Ovary (tissue), 9 donors: ENCODE measurements around the gene GNRHR. TPM values are rescaled to one million over a fixed set of nuclear protein-coding genes. Genes with fewer than 3 reads are reported as not detected.

ENCODE experiments used
- DNase-seq, 5 donors: peaks; one replicate each; pipeline ENCODE4 v3.0.0-alpha.2; 2019 to 2020
- H3K27ac ChIP-seq, 2 donors: fragments of 200-600 bp; one replicate each; pipeline versions ENCODE4 v1.5.1 to v1.8.0; 2019 to 2022
- H3K27me3 ChIP-seq: fragments of 200-600 bp; one replicate; pipeline ENCODE4 v1.8.0; 2022
- H3K36me3 ChIP-seq: fragments of 200-600 bp; sonication (generic); one replicate; pipeline ENCODE4 v1.5.1; 2019
- H3K4me1 ChIP-seq: one replicate; pipeline ENCODE4 v1.8.1; 2013; ENCODE audit warnings: mild to moderate bottlenecking, moderate library complexity; ENCODE audit not compliant: insufficient read depth
- H3K4me3 ChIP-seq: fragments of 200-600 bp; sonication (generic); one replicate; pipeline ENCODE4 v1.5.1; 2017
- H3K9me3 ChIP-seq, 2 donors: fragments of 200-600 bp in 1 of 2; sonication (generic) in 1 of 2; one replicate each; pipeline versions ENCODE4 v1.5.1 to v1.8.1; 2013 to 2019; ENCODE audit warnings: mild to moderate bottlenecking in 1 of 2, moderate library complexity in 1 of 2
- EP300 ChIP-seq: sonication (generic); formaldehyde crosslinking; IDR thresholded peaks from one replicate; pipeline ENCODE4 v1.6.1; 2017; ENCODE audit warnings: antibody characterized with exemption
- POLR2A ChIP-seq: fragments of 450-650 bp; IDR thresholded peaks from one replicate; pipeline ENCODE4 v1.6.1; 2017; ENCODE audit warnings: antibody characterized with exemption, mild to moderate bottlenecking, moderate library complexity
- WGBS, 3 donors: extraction: QIAGEN DNeasy Blood & Tissue Kit in 1 of 3; methylation state at CpG; one replicate each; pipeline versions ENCODE4 v1.1.5 to v1.1.7; 2013 to 2017; 5-methylcytosine and 5-hydroxymethylcytosine counted together
- intact Hi-C, 4 donors: fragments of 100-400 bp; cut with DNase I; formaldehyde crosslinking; loops; one replicate each; pipeline versions ENCODE4 v1.11.0 to v1.15.1; 2022 to 2023
- polyA plus RNA-seq, 2 donors: library from polyadenylated mRNA; stranded (reverse); fragments of 200-250 nt in 1 of 2; fragments of 350-450 nt in 1 of 2; fragmentation: Illumina TruSeq in 1 of 2; extraction: RNeasy Lipid Tissue Mini Kit (QIAGEN cat#74804) in 1 of 2; gene quantifications; one replicate each; pipeline ENCODE4 v1.2.3, GENCODE V29; 2013 to 2014
- total RNA-seq, 7 donors: library from RNA; depleted of rRNA in 2 of 7; stranded (reverse); fragments of >200 nt in 2 of 7; fragmentation: NEBNext Ultra II Directional in 3 of 7; extraction: Animal tissue kit (Norgen Biotek cat#: 25700) in 3 of 7; gene quantifications; one replicate each; pipeline versions ENCODE4 v1.1.0 to v1.2.4, GENCODE V29; 2016 to 2023
- TF ChIP-seq, protein P1 (sequence below), 3 donors: fragments of 450-650 bp in 2 of 3; fragments of 200-600 bp in 1 of 3; IDR thresholded peaks; one replicate each; pipeline versions ENCODE4 v1.5.1 to v1.8.0; 2016 to 2022; ENCODE audit warnings: antibody characterized with exemption in 3 of 3, mild to moderate bottlenecking in 1 of 3
- donor health status: DM: no; HTN: no; CAD: no; lungs with moderate emphysema.
- donor health status: DM: no; HTN: no; CAD: no.
- donor health status: Bipolar disorder and iron deficiency.
- donor health status: DM: yes; HTN: yes; CAD: no.
- donor health status: DM: no; HTN: no; CAD: no.
- donor health status: DM: yes; HTN: yes; CAD: no.

Gene GNRHR
- total and polyA plus RNA-seq, 9 donors = 0.10 to 0.15 (median 0.11) TPM; not detected in 6

DNA sequence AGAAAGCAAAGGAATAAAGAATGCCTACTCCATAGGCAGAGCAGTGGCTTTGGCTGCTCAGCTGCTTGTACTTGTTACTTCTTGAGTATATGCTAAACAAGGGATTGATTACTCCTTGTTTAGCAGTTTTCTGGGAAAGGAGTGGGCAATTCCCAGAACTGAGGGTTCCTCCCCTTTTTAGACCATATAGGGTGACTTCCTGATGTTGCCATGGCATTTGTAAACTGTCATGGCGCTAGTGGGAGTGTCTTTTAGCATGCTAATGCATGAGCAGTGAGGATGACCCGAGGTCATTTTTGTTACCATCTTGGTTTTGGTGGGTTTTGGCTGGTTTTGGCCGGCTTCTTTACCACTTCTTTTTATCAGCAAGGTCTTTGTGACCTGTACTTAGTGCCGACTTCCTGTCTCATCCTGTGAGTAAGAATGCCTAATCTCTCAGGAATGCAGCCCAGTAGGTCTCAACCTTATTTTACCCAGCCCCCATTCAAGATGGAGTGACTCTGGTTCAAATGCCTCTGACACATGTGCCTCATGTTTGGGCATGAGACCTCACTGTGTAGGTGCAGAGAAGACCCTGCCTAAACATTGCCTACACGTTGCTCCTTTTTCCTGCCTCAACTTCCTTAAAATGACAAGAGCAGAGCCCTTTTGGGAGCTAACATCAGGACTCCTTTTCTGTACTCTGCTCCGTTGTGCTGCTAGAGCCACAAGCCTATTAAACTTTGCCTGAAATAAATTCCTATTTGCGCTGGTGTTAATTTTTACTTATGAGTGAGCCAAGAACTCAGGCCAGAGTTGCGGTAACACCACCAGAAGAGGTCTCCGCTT is 32.2 kb downstream of the GNRHR start:
- H3K4me1 ChIP-seq = no peaks in the 10 kb centered on the region
- no peaks in the 10 kb centered on the region for H3K27me3 ChIP-seq
- no peaks in the 10 kb centered on the region for H3K9me3 ChIP-seq
- H3K27ac ChIP-seq = no peak overlapping the region
- H3K4me3 ChIP-seq = no peak overlapping the region
- no peak for DNase-seq
- intact Hi-C loops = no loop called here
- no peaks in the 10 kb centered on the region for H3K36me3 ChIP-seq
- WGBS, 3 donors = 84 to 89% (median 87%) methylated on average over 9 of the region's 9 CpGs
- no peak for TF ChIP-seq EP300
- TF ChIP-seq, protein P1, sequence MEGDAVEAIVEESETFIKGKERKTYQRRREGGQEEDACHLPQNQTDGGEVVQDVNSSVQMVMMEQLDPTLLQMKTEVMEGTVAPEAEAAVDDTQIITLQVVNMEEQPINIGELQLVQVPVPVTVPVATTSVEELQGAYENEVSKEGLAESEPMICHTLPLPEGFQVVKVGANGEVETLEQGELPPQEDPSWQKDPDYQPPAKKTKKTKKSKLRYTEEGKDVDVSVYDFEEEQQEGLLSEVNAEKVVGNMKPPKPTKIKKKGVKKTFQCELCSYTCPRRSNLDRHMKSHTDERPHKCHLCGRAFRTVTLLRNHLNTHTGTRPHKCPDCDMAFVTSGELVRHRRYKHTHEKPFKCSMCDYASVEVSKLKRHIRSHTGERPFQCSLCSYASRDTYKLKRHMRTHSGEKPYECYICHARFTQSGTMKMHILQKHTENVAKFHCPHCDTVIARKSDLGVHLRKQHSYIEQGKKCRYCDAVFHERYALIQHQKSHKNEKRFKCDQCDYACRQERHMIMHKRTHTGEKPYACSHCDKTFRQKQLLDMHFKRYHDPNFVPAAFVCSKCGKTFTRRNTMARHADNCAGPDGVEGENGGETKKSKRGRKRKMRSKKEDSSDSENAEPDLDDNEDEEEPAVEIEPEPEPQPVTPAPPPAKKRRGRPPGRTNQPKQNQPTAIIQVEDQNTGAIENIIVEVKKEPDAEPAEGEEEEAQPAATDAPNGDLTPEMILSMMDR (IDR thresholded peaks at IDR 0.05) = no peak
- TF ChIP-seq POLR2A = no peak

DNA sequence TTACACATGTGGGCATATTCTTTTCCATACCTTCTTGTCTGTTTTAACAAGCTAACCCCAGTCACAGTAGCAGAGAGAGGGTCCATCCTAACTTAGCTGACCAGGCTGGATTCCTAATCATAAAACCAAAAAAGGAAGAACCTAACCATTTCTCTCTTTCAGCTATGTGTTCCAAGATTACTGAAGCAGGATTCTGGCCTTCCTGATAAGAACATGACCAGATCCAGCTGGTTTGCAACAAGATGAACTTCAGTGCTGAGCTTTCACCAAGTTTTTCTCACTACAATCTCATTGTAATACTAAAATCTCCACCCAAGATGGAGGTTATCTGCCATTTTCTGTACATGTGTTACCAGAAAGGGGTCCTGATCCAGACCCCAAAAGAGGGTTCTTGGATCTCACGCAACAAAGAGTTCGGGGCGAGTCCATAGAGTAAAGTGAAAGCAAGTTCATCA is 32.8 kb downstream of the GNRHR start:
- 97 to 98% (median 97%) methylated on average over 3 of the region's 3 CpGs for WGBS, 3 donors
- intact Hi-C loops = no loop called here
- H3K9me3 ChIP-seq = no peaks in the 10 kb centered on the region
- no peak overlapping the region for H3K27ac ChIP-seq
- no peaks in the 10 kb centered on the region for H3K4me1 ChIP-seq
- H3K4me3 ChIP-seq = no peak overlapping the region
- TF ChIP-seq, protein P1 (IDR thresholded peaks at IDR 0.05) = no peak
- TF ChIP-seq POLR2A = no peak
- TF ChIP-seq EP300 = no peak
- no peaks in the 10 kb centered on the region for H3K36me3 ChIP-seq
- DNase-seq = no peak
- H3K27me3 ChIP-seq = no peaks in the 10 kb centered on the region

DNA sequence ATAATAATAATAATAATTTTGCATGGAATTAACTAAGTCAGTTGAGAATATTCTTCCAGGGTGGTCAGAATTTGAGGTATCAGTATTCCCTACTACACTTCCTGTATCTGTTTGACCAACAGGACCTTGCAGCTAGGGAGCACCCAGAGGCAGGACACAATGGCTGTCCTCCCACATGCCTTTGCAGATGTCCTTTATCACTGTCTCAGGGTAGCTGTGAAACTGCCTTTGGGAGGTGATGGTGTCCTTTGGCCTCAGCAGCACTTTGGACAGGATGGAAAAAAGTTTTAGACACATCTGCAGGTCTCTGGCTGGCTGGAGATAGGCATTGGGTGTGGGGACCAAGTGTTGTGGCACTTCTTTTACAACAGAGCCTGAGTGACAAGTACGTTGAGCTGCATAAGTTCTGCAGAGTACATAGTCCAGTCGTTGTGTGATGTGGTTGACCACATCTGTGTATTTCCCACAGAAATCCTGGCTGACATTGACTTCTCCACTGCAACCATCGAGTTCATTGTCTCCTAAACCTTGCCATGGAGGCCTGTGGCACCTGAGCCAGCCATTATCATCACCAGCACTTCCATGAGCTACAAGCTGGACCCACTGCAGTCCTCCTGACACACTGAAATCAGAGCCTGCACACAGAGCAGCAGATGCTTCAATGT is 34.1 kb downstream of the GNRHR start:
- Histone ChIP-seq H3K9me3 (no peaks in the 10 kb centered on the region), H3K36me3 (no peaks in the 10 kb centered on the region), H3K4me1 (no peaks in the 10 kb centered on the region), H3K27me3 (no peaks in the 10 kb centered on the region), H3K27ac (no peak overlapping the region), H3K4me3 (no peak overlapping the region)
- TF ChIP-seq EP300 (no peak), POLR2A (no peak)
- TF ChIP-seq, protein P1 (IDR thresholded peaks at IDR 0.05) = no peak
- WGBS, 3 donors = 93 to 99% (median 94%) methylated on average over 3 of the region's 3 CpGs
- intact Hi-C loops = no loop called here
- no peak for DNase-seq

DNA sequence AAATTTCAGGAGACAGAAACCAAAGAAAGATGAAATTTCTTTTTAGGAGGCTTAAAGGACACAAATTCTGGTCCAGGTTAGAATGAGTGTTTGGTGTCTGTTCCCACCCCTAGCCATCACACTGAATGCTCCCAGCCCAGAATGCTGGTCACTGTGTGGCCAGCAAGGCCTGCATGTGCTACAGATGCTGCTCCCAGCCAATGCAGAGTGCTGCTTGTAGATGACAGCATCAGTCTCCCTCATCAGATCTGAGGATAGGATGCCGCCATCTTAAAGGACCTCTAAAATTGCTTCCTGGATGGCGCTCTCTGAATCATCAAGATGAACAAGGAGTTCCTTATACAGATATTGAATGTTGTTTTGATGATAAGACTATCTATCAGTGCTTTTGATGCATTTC is 35.3 kb downstream of the GNRHR start:
- TF ChIP-seq, protein P1 (IDR thresholded peaks at IDR 0.05) = no peak
- no peak for TF ChIP-seq POLR2A
- no peak for TF ChIP-seq EP300
- H3K36me3 ChIP-seq = no peaks in the 10 kb centered on the region
- no peaks in the 10 kb centered on the region for H3K4me1 ChIP-seq
- intact Hi-C loops = no loop called here
- H3K27ac ChIP-seq = no peak overlapping the region
- no peak overlapping the region for H3K4me3 ChIP-seq
- no peaks in the 10 kb centered on the region for H3K9me3 ChIP-seq
- H3K27me3 ChIP-seq = no peaks in the 10 kb centered on the region
- DNase-seq = no peak
- WGBS, 3 donors = 97 to 100% (median 99%) methylated on average over 2 of the region's 2 CpGs
